Measurements from ENCODE around the gene KDM2B.

Gene KDM2B

DNA sequence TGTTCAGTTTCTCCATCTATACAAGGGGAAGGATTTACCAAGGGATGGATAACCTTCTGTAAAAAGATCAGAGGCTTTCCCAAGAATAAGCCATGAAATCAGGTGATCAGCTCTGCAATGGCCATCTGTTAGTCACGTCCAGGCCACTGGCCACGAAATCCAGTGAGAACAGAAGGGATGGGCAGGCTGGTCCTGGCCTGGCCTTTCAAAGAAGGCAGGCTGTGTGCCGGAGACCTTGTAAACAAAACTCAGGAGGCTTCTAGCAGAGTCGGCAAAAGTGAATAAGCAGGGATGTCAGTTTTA lies 112.4 kb downstream of the KDM2B start:
- Histone ChIP-seq H3K9me3 (replicated peaks in 1 of 11) (no peaks in the 10 kb centered on the region), H4K20me1 (peaks cover 24 to 89% (median 29%) of the 10 kb centered on the region in 11 experiments), H3K4me3 (no peak overlapping the region), H3K9ac (peak overlapping the region in 6 of 11 experiments; percentile 4 to 99 (median 90); a peak in 4 of 22 replicates), H3K4me2 (peak overlapping the region; percentile 87 to 99 (median 95)), H3K27me3 (no peaks in the 10 kb centered on the region), H3K27ac (peak overlapping the region in 2 of 11 experiments; percentile 72 to 98; a peak in 2 of 22 replicates), H3K36me3 (peaks cover 6 to 19% (median 15%) of the 10 kb centered on the region in 11 experiments; a peak in 19 of 22 replicates), H3K4me1 (peaks cover 63 to 81% (median 72%) of the 10 kb centered on the region in 10 experiments)
- no peak for TF ChIP-seq Cebpa-rat (IDR thresholded peaks at IDR 0.05)

DNA sequence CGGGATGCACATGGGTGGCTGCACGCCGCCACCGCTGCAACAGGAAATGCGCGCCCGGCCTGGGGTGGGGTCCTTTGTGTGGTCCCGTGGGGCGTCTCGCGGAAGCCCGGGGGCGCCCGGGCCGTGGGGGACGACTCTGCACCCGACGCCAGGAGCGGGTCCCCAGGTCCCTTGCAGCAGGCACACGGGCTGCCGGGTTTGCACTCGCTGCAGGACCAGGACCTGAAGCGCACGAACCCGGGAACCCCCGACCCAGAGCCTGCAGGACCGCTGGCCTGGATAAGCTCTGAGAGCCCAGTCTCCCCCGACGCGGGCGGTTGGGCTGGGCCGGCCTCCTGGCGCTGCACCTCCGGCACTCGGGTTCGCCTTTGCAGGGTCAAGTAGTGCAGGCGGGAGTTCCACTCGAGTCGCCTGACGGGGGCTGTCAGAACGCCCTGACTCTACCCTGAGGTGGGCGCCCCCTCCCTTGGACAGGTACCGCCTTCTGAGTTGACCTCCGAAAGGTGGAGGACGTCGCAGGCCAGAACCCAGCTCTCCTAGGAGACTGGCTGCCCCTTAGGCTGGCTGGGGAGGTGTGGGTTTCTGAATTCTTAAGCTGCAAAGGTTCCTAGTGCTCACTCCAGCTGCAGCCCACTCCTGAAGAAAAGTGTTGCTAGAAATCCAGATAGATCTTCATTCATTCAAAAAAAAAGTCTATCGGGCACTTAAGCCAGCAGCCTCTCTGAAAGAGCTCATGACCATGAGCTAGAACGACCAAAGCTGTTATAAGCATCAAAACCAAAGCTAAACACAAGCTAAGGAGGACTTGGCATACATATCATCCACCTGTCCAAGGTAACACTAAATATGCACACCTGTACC lies 113.0 kb downstream of the KDM2B start:
- H4K20me1 ChIP-seq = peaks cover 30 to 89% (median 35%) of the 10 kb centered on the region in 11 experiments
- no peaks in the 10 kb centered on the region for H3K9me3 ChIP-seq (replicated peaks in 1 of 11)
- H3K27ac ChIP-seq = peak overlapping the region in 9 of 11 experiments; percentile 47 to 98 (median 77); a peak in 18 of 22 replicates
- peaks cover 69 to 80% (median 75%) of the 10 kb centered on the region in 10 experiments for H3K4me1 ChIP-seq
- peak overlapping the region; percentile 87 to 99 (median 95) for H3K4me2 ChIP-seq
- H3K4me3 ChIP-seq = peak overlapping the region; percentile 66 to 97 (median 92)
- no peak for TF ChIP-seq Cebpa-rat (IDR thresholded peaks at IDR 0.05)
- peaks cover 6 to 24% (median 16%) of the 10 kb centered on the region in 11 experiments; a peak in 19 of 22 replicates for H3K36me3 ChIP-seq
- peak overlapping the region; percentile 29 to 99 (median 94); a peak in 20 of 22 replicates for H3K9ac ChIP-seq
- no peaks in the 10 kb centered on the region for H3K27me3 ChIP-seq

GRCh38 chr12:121466794-121467637 lies 113.8 kb downstream of the KDM2B start:
- peak overlapping the region; percentile 66 to 97 (median 92) for H3K4me3 ChIP-seq
- no peak for TF ChIP-seq Cebpa-rat (IDR thresholded peaks at IDR 0.05)
- H3K27me3 ChIP-seq = no peaks in the 10 kb centered on the region
- no peaks in the 10 kb centered on the region for H3K9me3 ChIP-seq (replicated peaks in 1 of 11)
- peaks cover 6 to 26% (median 17%) of the 10 kb centered on the region in 11 experiments; a peak in 19 of 22 replicates for H3K36me3 ChIP-seq
- H3K9ac ChIP-seq = peak overlapping the region; percentile 88 to 99 (median 98)
- peak overlapping the region; percentile 92 to 99 (median 98) for H3K4me2 ChIP-seq
- peak overlapping the region; percentile 74 to 98 (median 97) for H3K27ac ChIP-seq
- H4K20me1 ChIP-seq = peaks cover 38 to 89% (median 43%) of the 10 kb centered on the region in 11 experiments
- H3K4me1 ChIP-seq = peaks cover 70 to 80% (median 76%) of the 10 kb centered on the region in 10 experiments

GRCh38 chr12:121465921-121466793 lies 114.7 kb downstream of the KDM2B start:
- Histone ChIP-seq H4K20me1 (peaks cover 47 to 89% (median 52%) of the 10 kb centered on the region in 11 experiments), H3K9ac (peak overlapping the region; percentile 88 to 99 (median 98)), H3K4me2 (peak overlapping the region; percentile 83 to 99 (median 93)), H3K27me3 (no peaks in the 10 kb centered on the region), H3K9me3 (replicated peaks in 1 of 11) (no peaks in the 10 kb centered on the region), H3K4me3 (peak overlapping the region; percentile 66 to 97 (median 92)), H3K27ac (peak overlapping the region; percentile 74 to 98 (median 97)), H3K36me3 (peaks cover 6 to 29% (median 20%) of the 10 kb centered on the region in 11 experiments; a peak in 19 of 22 replicates), H3K4me1 (peaks cover 70 to 80% (median 76%) of the 10 kb centered on the region in 10 experiments)
- TF ChIP-seq Cebpa-rat (IDR thresholded peaks at IDR 0.05) = no peak

- Histone ChIP-seq H4K20me1 (peaks cover 60 to 89% (median 70%) of the 10 kb centered on the region in 11 experiments), H3K27ac (peak overlapping the region in 4 of 11 experiments; percentile 95 to 98 (median 97); a peak in 4 of 22 replicates), H3K4me2 (peak overlapping the region; percentile 83 to 99 (median 93)), H3K36me3 (peaks cover 6 to 46% (median 33%) of the 10 kb centered on the region in 11 experiments; a peak in 19 of 22 replicates), H3K4me1 (peaks cover 64 to 76% (median 71%) of the 10 kb centered on the region in 10 experiments), H3K9ac (peak overlapping the region; percentile 51 to 99 (median 98); a peak in 16 of 22 replicates), H3K27me3 (no peaks in the 10 kb centered on the region), H3K9me3 (replicated peaks in 1 of 11) (peaks cover 0 to 12% (median 2%) of the 10 kb centered on the region in 11 experiments; a peak in 9 of 22 replicates), H3K4me3 (peak overlapping the region in 4 of 10 experiments; percentile 72 to 95 (median 90); a peak in 3 of 20 replicates)
- no peak for TF ChIP-seq Cebpa-rat (IDR thresholded peaks at IDR 0.05)
These were observed 116.5 kb downstream of the KDM2B start for GRCh38 chr12:121464331-121464730.

GRCh38 chr12:121461048-121461447 lies 119.8 kb downstream of the KDM2B start:
- H3K4me2 ChIP-seq = peak overlapping the region; percentile 63 to 99 (median 83)
- H4K20me1 ChIP-seq = peaks cover 92 to 100% (median 99%) of the 10 kb centered on the region in 11 experiments
- H3K9ac ChIP-seq = peak overlapping the region in 10 of 11 experiments; percentile 21 to 57 (median 41); a peak in 16 of 22 replicates
- peak overlapping the region; percentile 3 to 65 (median 41); a peak in 18 of 22 replicates for H3K27ac ChIP-seq
- H3K4me1 ChIP-seq = peaks cover 71 to 93% (median 80%) of the 10 kb centered on the region in 10 experiments
- H3K9me3 ChIP-seq (replicated peaks in 1 of 11) = peaks cover 0 to 17% (median 5%) of the 10 kb centered on the region in 11 experiments; a peak in 10 of 22 replicates
- TF ChIP-seq Cebpa-rat (IDR thresholded peaks at IDR 0.05) = no peak
- 0 out of 20 replicates have a peak overlapping the region, but pooled peaks of 1 of the 10 experiments have one; percentile 10 for H3K4me3 ChIP-seq
- no peaks in the 10 kb centered on the region for H3K27me3 ChIP-seq
- peaks cover 6 to 77% (median 48%) of the 10 kb centered on the region in 11 experiments; a peak in 20 of 22 replicates for H3K36me3 ChIP-seq

GRCh38 chr12:121456551-121456950 lies 124.3 kb downstream of the KDM2B start:
- Histone ChIP-seq H3K4me2 (peak overlapping the region; percentile 84 to 98 (median 93)), H3K4me3 (no peak overlapping the region), H3K9me3 (replicated peaks in 1 of 11) (peaks cover 0 to 17% (median 5%) of the 10 kb centered on the region in 11 experiments; a peak in 10 of 22 replicates), H3K36me3 (peaks cover 9 to 94% (median 57%) of the 10 kb centered on the region in 11 experiments; a peak in 20 of 22 replicates), H3K27ac (peak overlapping the region in 5 of 11 experiments; percentile 13 to 40 (median 14); a peak in 8 of 22 replicates), H3K4me1 (peaks cover 76 to 95% (median 83%) of the 10 kb centered on the region in 10 experiments), H3K27me3 (no peaks in the 10 kb centered on the region), H3K9ac (0 out of 22 replicates have a peak overlapping the region, but pooled peaks of 6 of the 11 experiments have one; percentile 1 to 18 (median 4)), H4K20me1 (peaks cover 85 to 100% (median 98%) of the 10 kb centered on the region in 11 experiments)
- no peak for TF ChIP-seq Cebpa-rat (IDR thresholded peaks at IDR 0.05)
